ENCODE results near the gene ZNF23. TPM values are rescaled to one million over a fixed set of nuclear protein-coding genes. Genes with fewer than 3 reads are reported as not detected.

ZNF23 gene
- total and polyA plus RNA-seq, 5 experiments from 2014 or later, result 8.3 to 18.2 (median 9.6) TPM

DNA sequence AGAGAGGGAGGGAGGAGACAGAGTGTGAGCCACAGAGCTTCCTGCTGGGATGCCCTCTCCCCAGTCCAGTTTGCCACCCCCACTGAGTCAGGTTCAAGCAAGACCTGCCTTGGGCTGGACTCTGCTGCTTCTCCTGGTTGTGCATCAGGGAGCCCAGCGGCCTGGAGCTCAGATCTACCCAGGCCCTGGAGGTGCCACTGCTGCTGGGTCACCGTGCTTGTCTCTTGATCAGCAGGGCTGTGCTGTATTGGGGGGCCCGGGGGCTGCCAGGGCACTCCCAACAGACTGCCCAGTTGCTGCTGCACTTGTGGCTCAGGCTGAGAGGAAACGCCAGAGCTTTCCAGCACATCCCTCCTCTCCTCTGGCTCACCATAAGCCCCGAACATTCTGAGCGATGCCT, 29.1 kb downstream of the ZNF23 start:
- ATAC-seq (no peak), DNase-seq (no peak)
- no peak overlapping the region for H3K27ac Mint-ChIP-seq
- no peaks in the 10 kb centered on the region for H3K36me3 Mint-ChIP-seq
- peaks cover 0 to 2% (median 0%) of the 10 kb centered on the region in 4 donors for H3K4me1 Mint-ChIP-seq
- H3K27me3 Mint-ChIP-seq, result peaks cover 10 to 76% (median 25%) of the 10 kb centered on the region in 5 donors
- POLR2A ChIA-PET, result no interaction called here
- H3K4me3 Mint-ChIP-seq, result no peak overlapping the region
- peaks cover 0 to 8% (median 0%) of the 10 kb centered on the region in 9 donors for H3K9me3 Mint-ChIP-seq

DNA sequence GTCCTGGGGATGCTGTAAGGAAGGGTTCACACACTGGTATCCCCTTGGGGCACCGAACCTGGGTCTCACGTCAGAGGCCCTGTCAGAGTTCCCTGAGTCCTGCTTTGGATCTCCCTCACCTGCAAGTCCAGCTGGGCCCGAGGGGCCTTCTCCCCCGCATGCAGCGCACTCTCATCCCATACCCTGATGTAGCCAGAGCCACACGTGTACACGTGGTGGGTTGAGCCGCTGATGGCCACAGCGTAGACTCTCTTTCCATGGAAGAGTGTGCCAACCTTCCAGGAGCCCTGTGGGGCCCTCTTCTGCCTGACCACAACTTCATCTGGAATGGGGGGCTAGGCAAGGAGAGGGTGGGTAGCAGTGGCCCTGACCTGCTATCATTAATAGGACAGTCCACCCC, 30.1 kb downstream of the ZNF23 start:
- Mint-ChIP-seq H3K36me3 (no peaks in the 10 kb centered on the region), H3K4me3 (no peak overlapping the region), H3K27me3 (peaks cover 7 to 70% (median 20%) of the 10 kb centered on the region in 5 donors), H3K9me3 (peaks cover 0 to 8% (median 0%) of the 10 kb centered on the region in 9 donors), H3K4me1 (peaks cover 0 to 6% (median 0%) of the 10 kb centered on the region in 4 donors), H3K27ac (no peak overlapping the region)
- POLR2A ChIA-PET, result no interaction called here
- DNase-seq (no peak), ATAC-seq (no peak)

DNA sequence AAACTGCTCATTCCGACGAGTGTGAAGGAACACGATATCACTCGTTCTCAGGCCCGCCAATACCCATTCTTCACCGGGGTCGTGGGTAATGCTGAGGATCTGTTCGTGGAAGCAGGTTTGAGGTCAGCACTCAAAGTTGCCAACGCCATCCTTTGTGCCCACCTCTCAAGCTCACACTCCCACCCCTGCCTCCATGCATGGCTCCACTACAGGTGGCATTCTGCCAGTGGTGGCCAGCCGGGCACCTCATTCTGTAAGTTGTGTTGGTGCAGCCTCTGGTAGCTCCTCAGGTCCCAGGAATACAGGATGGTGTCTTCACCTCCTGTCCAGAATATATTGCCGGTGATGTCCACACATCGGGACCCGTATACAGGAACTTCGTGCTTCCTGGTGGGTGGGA, 30.9 kb downstream of the ZNF23 start:
- H3K4me1 Mint-ChIP-seq, result peaks cover 2 to 14% (median 5%) of the 10 kb centered on the region in 4 donors
- H3K4me3 Mint-ChIP-seq, result no peak overlapping the region
- no peak for ATAC-seq
- H3K9me3 Mint-ChIP-seq, result peaks cover 0 to 8% (median 0%) of the 10 kb centered on the region in 9 donors
- DNase-seq, result no peak
- H3K27me3 Mint-ChIP-seq, result peaks cover 4 to 70% (median 23%) of the 10 kb centered on the region in 5 donors
- peak overlapping the region in 1 of 10 donors; percentile 5 for H3K27ac Mint-ChIP-seq
- no peaks in the 10 kb centered on the region for H3K36me3 Mint-ChIP-seq
- POLR2A ChIA-PET, result no interaction called here

DNA sequence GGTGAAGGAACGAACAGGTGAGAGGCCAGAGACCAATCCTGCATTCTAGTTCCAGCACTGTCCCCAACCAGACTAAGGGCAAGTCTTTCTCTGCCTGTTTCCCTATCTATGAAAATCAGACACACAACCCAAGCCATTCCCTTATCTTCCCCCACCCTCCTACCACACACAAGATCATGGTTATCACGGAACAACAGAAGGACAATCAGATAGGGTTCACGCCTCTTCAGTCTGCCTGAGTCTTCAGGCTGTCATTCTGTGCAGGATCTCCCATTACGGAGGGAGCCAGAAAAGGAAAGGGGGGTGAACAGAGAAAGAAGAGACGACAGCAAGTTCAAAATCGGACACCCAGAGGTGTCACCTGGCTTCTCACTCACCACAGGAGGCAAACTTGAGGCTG, 31.3 kb downstream of the ZNF23 start:
- Mint-ChIP-seq H3K9me3 (peaks cover 0 to 8% (median 0%) of the 10 kb centered on the region in 9 donors), H3K36me3 (no peaks in the 10 kb centered on the region), H3K4me3 (no peak overlapping the region), H3K27me3 (peaks cover 3 to 70% (median 23%) of the 10 kb centered on the region in 5 donors), H3K27ac (no peak overlapping the region), H3K4me1 (peaks cover 2 to 17% (median 8%) of the 10 kb centered on the region in 4 donors)
- ATAC-seq (no peak), DNase-seq (no peak)
- POLR2A ChIA-PET, result no interaction called here

DNA sequence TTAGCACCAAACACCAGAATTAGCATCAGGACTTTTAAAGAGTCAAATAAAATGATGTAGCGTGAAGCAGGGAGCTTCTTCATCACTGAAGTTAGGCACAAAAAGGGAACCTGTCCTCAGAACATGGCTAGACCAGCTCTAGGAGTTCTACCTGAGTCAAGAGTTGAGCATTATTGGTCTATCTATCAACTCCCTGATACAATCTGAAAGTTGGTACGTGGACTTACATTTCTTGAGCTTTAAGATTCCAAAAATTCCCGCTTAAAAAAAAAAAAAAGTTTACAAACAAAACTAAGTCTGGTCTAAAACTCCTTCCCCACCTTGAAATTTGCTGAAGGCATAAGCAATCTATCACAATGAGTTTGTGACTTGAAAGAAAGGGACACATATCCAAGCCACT, 32.5 kb downstream of the ZNF23 start:
- DNase-seq (no peak), ATAC-seq (no peak)
- peaks cover 0 to 8% (median 0%) of the 10 kb centered on the region in 9 donors for H3K9me3 Mint-ChIP-seq
- peaks cover 2 to 23% (median 8%) of the 10 kb centered on the region in 4 donors for H3K4me1 Mint-ChIP-seq
- POLR2A ChIA-PET, result interaction anchor here (0.6 kb wide), 1 partner anchor 64 kb away, joined by 3 read pairs; no protein-coding TSS in a partner anchor
- peaks cover 8 to 79% (median 28%) of the 10 kb centered on the region in 5 donors for H3K27me3 Mint-ChIP-seq
- H3K27ac Mint-ChIP-seq, result no peak overlapping the region
- peaks cover 0 to 2% (median 0%) of the 10 kb centered on the region in 3 donors for H3K36me3 Mint-ChIP-seq
- H3K4me3 Mint-ChIP-seq, result no peak overlapping the region

DNA sequence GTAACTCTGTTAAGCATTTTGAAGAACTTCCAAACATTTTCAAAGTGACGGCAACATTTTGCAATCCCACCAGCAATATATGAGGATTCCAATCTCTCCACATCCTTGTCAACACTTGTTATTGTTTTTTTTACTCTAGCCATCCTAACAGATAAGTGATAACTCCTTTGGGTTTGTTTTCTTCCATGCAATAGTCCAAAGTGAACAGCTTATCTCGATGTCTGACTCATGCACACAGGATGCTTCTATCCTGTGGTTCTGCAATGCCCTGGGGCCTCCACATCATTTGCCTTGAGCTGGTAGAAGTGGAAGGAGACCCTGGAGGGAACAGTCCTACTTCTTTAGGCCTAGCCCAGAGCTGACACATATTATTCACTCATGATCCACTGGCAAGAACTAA, 33.2 kb downstream of the ZNF23 start:
- peaks cover 12 to 86% (median 33%) of the 10 kb centered on the region in 5 donors for H3K27me3 Mint-ChIP-seq
- POLR2A ChIA-PET, result no interaction called here
- H3K4me1 Mint-ChIP-seq, result peaks cover 2 to 25% (median 9%) of the 10 kb centered on the region in 4 donors
- peaks cover 0 to 2% (median 0%) of the 10 kb centered on the region in 3 donors for H3K36me3 Mint-ChIP-seq
- ATAC-seq, result no peak
- H3K9me3 Mint-ChIP-seq, result peaks cover 0 to 8% (median 0%) of the 10 kb centered on the region in 9 donors
- DNase-seq, result no peak
- no peak overlapping the region for H3K4me3 Mint-ChIP-seq
- peak overlapping the region in 1 of 10 donors; percentile 66 for H3K27ac Mint-ChIP-seq

DNA sequence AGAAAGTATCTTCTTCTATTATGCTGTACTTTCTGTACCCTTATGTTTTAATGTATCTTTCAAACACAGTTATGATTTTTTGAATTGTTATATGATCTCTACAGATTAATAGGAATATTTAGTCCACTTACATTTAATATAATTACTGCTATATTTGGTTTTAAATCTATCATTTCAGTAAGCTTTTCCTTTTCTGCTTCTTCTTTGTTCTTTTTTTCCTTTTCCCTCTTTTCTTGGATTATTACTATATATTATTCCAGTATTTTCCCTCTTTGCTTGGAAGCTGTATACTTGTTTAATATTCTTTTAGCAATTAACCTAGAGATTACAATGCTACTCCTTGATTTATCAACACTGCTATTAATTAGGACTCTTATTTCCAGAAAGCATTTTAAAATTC, 33.7 kb downstream of the ZNF23 start:
- POLR2A ChIA-PET, result no interaction called here

DNA sequence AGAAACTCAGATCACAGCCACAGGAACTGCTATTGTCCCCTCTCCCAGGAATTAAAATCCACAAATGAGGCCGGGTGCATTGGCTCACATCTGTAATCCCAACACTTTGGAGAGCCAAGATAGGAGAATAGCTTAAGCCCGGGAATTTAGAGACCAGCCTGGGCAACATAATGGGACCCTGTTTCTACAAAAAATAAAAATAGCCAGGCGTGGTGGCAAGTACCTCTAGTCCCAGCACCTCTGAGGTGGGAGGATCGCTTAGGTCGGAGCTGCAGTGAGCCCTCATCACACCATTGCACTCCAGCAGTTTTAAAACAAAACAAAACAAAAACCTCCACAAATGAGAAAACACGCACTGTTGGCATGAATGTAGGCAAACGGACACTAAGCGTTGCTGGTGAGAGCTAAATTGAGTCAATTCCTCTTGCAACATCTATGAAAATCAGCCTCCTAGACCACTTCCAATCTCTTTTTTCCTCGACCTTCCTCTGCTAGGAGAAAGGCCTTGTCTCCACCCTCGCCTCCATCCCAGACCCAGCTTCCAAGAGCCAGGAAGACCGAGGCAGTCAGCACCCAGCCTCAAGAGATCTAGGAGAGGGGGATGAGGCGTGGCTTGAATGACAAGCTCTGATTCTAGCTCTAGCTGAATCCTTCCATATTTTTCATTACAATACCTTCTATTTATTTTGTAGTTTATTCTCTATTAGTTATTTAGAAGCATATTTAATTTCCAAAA, 35.0 kb downstream of the ZNF23 start:
- H3K27ac Mint-ChIP-seq, result peak overlapping the region in 4 of 10 donors; percentile 83 to 95 (median 89)
- POLR2A ChIA-PET, result interaction anchor here (1.1 to 1.5 kb wide), 3 partner anchors 8 to 138 kb away, joined by 3 to 4 read pairs (median 4); partner anchors contain the start of gene ZNF23
- no peak for DNase-seq
- peaks cover 13 to 86% (median 30%) of the 10 kb centered on the region in 5 donors for H3K27me3 Mint-ChIP-seq
- no peak for ATAC-seq
- peaks cover 0 to 8% (median 0%) of the 10 kb centered on the region in 9 donors for H3K9me3 Mint-ChIP-seq
- peaks cover 0 to 2% (median 0%) of the 10 kb centered on the region in 3 donors for H3K36me3 Mint-ChIP-seq
- peaks cover 2 to 25% (median 9%) of the 10 kb centered on the region in 4 donors for H3K4me1 Mint-ChIP-seq
- peak overlapping the region in 4 of 10 donors; percentile 55 to 82 (median 74) for H3K4me3 Mint-ChIP-seq

More for the DNA sequence above, 33.7 kb downstream of the ZNF23 start:
- Mint-ChIP-seq H3K27ac (no peak overlapping the region), H3K4me1 (peaks cover 2 to 25% (median 9%) of the 10 kb centered on the region in 4 donors), H3K4me3 (no peak overlapping the region), H3K27me3 (peaks cover 13 to 88% (median 33%) of the 10 kb centered on the region in 5 donors), H3K36me3 (peaks cover 0 to 2% (median 0%) of the 10 kb centered on the region in 3 donors), H3K9me3 (peaks cover 0 to 8% (median 0%) of the 10 kb centered on the region in 9 donors)
- DNase-seq, result no peak
- ATAC-seq, result no peak

DNA sequence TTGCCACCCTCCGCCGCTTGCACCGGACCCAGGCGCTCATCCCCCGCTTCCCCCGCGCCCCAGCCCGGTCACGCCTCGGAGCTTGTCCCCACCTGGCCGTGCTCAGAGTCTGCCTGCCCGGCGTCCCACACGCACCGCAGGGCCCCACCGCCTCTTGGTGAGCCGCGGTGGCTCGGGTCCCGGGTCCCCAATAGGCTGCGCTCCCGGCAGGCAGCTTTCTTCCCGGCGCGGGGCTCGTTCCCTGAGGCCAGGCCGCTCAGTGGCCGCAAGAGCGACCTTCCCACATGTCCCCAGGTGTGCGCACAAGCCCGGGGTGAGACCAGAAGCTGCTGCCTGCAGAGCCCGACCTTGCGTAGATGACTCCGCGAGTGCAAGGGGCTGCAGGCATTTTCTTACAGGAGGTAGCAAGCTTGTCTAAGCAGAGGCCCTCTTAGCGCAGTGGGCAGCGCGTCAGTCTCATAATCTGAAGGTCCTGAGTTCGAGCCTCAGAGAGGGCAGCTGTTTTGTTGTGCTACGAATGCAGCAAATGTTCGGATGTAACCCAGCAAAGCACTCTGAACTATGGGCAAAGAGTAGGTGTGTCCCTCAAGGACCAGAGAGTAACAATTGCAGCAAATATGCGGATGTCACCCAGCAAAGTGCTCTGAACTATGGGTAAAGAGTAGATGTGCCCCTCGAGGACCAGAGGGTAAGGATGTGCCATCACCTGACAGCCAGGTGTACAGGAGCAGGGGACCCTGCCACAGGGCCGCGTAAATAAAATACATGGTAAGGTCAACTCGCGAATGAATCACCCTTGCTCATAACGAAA, 35.8 kb downstream of the ZNF23 start:
- H3K9me3 Mint-ChIP-seq, result peaks cover 0 to 8% (median 0%) of the 10 kb centered on the region in 9 donors
- DNase-seq, result peak in 6 of 10 donors; percentile 35 to 91 (median 46)
- peak overlapping the region in 7 of 10 donors; percentile 30 to 82 (median 68) for H3K4me3 Mint-ChIP-seq
- POLR2A ChIA-PET, result interaction anchor here (1.1 to 1.5 kb wide), 3 partner anchors 8 to 138 kb away, joined by 3 to 4 read pairs (median 4); partner anchors contain the start of gene ZNF23
- H3K27ac Mint-ChIP-seq, result peak overlapping the region in 4 of 10 donors; percentile 83 to 95 (median 89)
- H3K4me1 Mint-ChIP-seq, result peaks cover 2 to 25% (median 9%) of the 10 kb centered on the region in 4 donors
- H3K36me3 Mint-ChIP-seq, result peaks cover 0 to 2% (median 0%) of the 10 kb centered on the region in 3 donors
- ATAC-seq, result peak; percentile 82 to 83
- peaks cover 13 to 79% (median 28%) of the 10 kb centered on the region in 5 donors for H3K27me3 Mint-ChIP-seq

DNA sequence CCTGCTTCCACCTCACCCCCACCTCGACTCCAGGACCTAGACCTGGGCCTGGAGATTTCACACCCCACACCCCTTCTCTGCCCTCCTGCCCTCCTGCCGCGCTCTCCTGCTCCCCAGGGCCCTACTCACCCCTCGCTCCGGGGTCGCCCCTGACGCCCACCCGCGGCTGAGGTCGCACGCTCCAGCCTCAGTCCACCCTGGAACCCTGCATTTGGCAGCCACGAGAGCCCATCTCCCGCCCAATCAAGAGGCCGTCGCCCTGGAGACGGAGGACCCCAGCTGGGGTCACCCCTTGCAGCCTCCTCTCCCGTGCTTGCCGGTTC, 36.3 kb downstream of the ZNF23 start:
- ATAC-seq (no peak), DNase-seq (no peak)
- Mint-ChIP-seq H3K4me1 (peaks cover 2 to 25% (median 9%) of the 10 kb centered on the region in 4 donors), H3K27me3 (peaks cover 14 to 73% (median 26%) of the 10 kb centered on the region in 5 donors), H3K9me3 (peaks cover 0 to 8% (median 0%) of the 10 kb centered on the region in 9 donors), H3K4me3 (peak overlapping the region in 4 of 10 donors; percentile 68 to 82 (median 74)), H3K36me3 (peaks cover 0 to 2% (median 0%) of the 10 kb centered on the region in 3 donors), H3K27ac (peak overlapping the region in 4 of 10 donors; percentile 25 to 90 (median 81))
- POLR2A ChIA-PET, result interaction anchor here (1.1 to 1.5 kb wide), 3 partner anchors 9 to 139 kb away, joined by 3 to 4 read pairs (median 4); partner anchors contain the start of gene ZNF23

DNA sequence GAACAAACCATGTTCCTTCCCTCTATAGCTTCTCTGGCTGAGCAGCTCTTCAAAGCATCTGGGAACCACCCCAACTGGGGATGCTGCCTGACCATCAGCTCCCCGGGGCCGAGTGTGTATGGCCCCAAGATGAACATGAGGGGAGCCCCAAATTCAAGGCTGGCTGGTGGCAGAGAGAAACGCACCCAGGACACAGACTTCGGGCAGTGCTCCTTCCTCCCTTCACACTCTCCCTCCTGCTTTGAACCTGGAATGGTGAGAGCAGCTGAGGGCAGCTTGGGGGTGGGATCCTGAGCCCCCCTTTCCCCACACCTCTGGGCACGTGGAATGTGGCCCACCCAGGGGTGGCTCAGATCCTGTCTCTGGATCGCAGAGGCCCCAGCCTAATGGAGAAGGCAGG, 37.4 kb downstream of the ZNF23 start:
- peaks cover 0 to 2% (median 0%) of the 10 kb centered on the region in 3 donors for H3K36me3 Mint-ChIP-seq
- H3K27ac Mint-ChIP-seq, result peak overlapping the region in 2 of 10 donors; percentile 24 to 90
- no peak for DNase-seq
- ATAC-seq, result no peak
- H3K27me3 Mint-ChIP-seq, result peaks cover 14 to 62% (median 28%) of the 10 kb centered on the region in 5 donors
- H3K4me3 Mint-ChIP-seq, result peak overlapping the region in 1 of 10 donors; percentile 28
- POLR2A ChIA-PET, result no interaction called here
- H3K9me3 Mint-ChIP-seq, result peaks cover 0 to 8% (median 0%) of the 10 kb centered on the region in 9 donors
- H3K4me1 Mint-ChIP-seq, result peaks cover 2 to 25% (median 9%) of the 10 kb centered on the region in 4 donors

DNA sequence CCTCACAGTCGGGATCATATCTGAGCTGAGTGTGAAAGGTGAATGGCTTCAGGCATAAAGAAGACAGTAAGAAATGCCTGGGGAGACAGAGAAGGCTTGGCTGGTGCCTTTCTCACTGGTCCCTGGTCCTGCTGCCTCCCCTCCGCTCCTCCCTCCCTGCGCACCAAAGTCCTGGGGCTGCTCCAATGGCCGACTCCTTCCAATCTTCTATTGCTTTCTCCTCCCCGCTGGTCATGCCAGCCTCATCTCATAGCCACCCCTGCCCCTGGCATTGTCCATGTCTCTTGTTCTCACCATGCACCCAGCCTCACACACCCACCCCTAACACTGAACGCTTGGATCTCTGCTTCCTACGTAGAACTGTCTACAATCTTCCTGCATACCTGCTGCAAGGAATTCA, 38.2 kb downstream of the ZNF23 start:
- POLR2A ChIA-PET, result no interaction called here
- H3K4me1 Mint-ChIP-seq, result peaks cover 2 to 24% (median 9%) of the 10 kb centered on the region in 4 donors
- no peak for ATAC-seq
- H3K27ac Mint-ChIP-seq, result peak overlapping the region in 1 of 10 donors; percentile 77
- peaks cover 0 to 5% (median 0%) of the 10 kb centered on the region in 9 donors for H3K9me3 Mint-ChIP-seq
- no peak overlapping the region for H3K4me3 Mint-ChIP-seq
- H3K36me3 Mint-ChIP-seq, result peaks cover 0 to 2% (median 0%) of the 10 kb centered on the region in 3 donors
- peaks cover 14 to 56% (median 28%) of the 10 kb centered on the region in 5 donors for H3K27me3 Mint-ChIP-seq
- DNase-seq, result no peak

Measured in naive thymus-derived CD8-positive, alpha-beta T cell (primary cell).